Measurements from ENCODE around the gene CYP2A7.
"Not testable (repeated sequence)": the region's sequence is repeated elsewhere in the genome, so short reads cannot be mapped to it uniquely, and the experiment has no call there.

CYP2A7 gene, protein sequence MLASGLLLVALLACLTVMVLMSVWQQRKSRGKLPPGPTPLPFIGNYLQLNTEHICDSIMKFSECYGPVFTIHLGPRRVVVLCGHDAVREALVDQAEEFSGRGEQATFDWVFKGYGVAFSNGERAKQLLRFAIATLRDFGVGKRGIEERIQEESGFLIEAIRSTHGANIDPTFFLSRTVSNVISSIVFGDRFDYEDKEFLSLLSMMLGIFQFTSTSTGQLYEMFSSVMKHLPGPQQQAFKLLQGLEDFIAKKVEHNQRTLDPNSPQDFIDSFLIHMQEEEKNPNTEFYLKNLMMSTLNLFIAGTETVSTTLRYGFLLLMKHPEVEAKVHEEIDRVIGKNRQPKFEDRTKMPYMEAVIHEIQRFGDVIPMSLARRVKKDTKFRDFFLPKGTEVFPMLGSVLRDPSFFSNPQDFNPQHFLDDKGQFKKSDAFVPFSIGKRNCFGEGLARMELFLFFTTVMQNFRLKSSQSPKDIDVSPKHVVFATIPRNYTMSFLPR

DNA sequence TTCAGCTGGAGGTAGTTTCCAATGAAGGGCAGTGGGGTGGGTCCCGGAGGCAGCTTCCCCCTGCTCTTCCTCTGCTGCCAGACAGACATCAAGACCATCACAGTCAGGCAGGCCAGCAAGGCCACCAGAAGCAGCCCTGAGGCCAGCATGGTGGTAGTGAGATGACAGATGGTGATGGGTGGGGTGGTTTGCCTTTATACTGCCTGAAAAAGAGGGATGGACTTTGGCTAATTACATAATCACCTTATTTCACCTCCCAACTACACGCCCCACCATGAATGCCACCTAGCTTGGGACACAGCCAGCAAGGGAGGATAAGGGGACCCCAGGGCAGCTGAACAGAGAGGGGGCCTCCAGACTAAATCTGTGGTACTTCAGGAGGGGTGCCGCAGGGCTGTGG lies at the start of gene CYP2A7:
Gene CYP2A7, minus strand, starts transcription at position 170 of the 400 bp plus-strand sequence. Its CDS starts 21 bp downstream, at position 149.
- not testable (repeated sequence) for DNase-seq

DNA sequence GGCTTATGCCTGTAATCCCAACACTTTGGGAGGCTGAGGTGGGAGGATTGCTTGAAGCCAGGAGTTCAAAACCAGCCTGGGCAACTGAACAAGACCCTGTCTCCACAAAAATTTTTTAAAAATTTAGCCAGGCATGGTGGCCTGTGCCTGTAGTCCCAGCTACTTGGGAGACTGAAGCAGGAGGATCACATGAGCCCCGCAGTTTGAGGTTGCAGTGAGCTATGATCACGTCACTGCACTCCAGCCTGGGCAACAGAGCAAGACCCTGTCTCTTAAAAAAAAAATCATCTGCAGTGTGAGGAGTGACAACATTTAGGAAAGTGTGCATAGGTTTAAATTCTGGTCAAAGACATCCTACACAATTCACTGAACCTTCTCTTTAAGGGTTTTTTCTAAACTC lies 48.8 kb upstream of the CYP2A7 start:
- DNase-seq = not testable (repeated sequence)

DNA sequence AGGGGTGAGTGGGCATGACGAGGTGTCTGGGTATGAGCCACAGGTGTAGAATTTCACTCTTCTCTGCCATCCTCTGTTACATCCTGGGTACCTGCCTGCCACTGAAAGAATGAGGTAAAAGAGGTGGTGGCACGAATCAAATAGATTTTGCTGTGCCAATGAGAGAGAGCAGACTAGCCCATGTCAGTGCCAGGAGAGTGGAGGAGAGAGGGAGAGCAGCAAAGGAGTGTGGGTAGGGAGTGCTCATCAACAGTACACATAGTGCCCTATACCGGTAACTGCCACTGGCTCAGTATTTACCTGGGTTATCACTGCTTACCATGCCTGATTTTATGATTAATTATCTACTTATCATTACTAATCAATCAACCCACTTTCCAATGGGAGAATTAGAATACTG lies 47.9 kb upstream of the CYP2A7 start:
- not testable (repeated sequence) for DNase-seq

DNA sequence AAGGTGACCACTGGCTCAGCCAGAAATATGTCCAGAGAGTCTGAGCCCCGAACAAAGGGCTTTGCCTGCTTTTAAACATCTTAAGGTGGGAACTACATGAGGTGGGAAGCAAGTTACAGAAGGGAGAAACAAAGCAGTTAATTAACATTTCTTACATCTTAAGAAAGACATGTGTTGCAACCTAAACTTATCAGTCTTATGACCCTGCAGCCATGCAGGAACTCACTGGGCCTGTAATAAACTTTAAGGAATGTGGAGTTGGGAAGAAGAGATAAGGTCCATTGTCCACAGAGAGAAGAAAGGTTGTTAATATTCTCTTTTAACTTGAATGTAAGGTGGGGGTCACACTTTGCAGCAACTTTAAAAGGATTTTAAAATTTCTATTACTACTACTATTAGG lies 46.8 kb upstream of the CYP2A7 start:
- no peak for DNase-seq

DNA sequence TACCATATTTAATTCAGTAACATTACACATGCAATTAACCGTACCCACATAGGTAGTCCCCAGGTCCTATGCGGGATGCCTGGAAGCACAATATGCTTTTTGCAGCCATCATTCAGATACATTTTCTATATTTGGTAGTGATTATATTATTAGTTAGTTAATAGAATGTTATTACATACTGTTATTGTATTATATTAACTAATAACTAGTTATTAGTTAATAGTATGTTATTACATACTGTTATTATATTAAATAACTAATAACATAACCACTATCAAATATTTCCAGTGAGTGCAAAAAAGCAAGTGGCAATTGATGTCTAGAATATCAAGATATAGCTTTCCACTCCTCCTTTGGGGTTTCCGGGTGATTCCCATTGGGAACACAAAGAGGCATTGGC lies 45.5 kb upstream of the CYP2A7 start:
- no peak for DNase-seq

DNA sequence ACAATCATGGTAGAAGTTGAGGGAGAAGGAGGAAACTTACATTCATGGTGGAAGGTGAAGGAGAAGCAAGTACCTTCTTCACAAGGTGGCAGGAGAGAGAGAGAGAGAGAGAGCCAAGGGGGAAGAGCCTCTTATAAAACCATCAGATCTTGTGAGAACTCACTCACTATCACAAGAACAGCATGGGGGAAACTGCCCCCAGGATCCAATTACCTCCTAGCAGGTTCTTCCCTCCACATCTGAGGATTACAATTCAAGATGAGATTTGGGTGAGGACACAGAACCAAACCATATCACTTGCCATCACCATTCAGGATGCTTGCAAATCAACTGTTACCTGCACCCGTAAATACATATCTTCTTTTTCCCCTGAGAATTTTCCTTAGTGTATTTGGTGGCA lies 44.2 kb upstream of the CYP2A7 start:
- not testable (repeated sequence) for DNase-seq

DNA sequence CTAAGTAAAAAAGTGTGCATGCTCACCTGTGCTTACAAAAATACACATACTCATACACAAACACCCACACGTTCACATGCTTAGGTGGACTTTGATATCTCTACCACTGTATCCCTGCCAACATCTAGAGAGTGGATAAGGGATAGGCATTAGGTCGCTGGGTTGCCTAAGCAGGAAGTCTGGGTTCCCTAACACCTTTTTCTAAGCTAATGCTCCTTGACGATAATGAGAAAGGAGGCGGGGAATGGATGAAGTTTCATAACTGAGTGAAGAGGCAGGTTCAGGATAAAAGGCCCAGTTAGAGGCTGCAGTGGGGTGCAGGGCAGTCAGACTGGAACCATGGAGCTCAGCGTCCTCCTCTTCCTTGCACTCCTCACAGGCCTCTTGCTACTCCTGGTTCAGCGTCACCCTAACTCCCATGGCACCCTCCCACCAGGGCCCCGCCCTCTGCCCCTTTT lies 41.9 kb upstream of the CYP2A7 start:
- DNase-seq = no peak

DNA sequence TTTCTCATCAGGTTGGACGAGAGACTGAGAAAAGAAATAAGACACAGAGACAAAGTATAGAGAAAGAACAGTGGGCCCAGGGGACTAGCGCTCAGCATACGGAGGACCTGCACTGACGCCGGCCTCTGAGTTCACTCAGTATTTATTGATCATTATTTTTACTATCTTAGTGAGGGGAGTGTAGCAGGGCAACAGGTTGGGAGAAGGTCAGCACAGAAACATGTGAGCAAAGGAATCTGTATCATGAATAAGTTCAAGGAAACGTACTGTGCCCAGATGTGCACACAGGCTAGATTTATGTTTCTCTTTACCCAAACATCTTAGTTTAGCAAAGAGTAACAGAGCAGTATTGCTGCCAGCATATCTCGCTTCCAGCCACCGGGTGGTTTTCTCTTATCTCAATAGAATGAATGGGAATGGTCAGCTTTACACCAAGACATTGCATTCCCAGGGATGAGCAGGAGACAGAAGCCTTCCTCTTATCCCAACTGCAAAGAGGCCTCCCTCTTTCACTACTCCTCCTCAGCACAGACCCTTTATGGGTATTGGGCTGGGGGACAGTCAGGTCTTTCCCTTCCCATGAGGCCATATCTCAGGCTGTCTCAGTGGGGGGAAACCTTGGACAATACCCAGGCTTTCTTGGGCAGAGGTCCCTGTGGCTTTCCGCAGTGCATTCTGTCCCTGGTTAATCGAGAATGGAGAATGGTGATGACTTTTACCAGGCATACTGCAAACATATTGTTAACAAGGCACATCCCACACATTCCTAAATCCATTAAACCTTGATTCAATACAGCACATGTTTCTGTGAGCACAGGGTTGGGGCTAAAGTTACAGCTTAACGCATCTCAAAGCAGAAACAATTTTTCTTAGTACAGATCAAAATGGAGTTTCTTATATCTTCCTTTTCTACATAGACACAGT lies 40.5 kb upstream of the CYP2A7 start:
- DNase-seq = not testable (repeated sequence)

DNA sequence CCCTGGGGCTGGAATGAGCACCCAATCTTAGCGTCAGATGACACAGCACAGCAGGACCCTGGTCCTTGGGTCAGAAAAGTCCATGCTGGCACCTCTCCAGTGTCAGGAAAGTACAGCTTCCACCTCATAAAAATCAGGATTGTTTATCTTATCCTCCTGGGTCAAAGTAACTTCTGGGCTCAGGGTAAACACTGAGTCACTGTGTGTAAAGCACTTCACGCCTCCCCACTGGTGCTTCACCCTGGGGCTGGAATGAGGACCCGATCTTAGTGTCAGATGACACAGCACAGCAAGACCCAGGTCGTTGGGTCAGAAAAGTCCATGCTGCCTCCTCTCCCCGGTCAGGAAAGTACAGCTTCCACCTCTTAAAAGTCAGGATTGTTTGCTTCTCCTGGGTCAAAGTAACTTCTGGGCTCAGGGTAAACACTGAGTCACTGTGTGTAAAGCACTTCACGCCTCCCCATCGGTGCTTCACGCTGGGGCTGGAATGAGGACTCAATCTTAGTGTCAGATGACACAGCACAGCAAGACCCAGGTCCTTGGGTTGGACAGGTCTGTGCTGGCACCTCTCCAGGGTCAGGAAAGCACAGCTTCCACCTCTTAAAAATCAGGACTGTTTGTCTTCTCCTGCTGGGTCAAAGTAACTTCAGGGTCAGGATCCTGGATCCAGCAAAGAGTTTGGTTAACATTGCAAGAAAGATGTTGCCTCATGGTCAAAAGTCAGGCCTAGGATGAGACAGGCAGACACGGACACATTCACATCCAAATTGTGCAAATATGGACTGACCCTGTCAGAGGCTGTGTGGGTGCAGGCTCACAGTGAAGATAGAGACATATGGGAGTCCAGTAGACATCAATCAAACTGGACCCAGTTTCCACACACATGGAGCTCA lies 39.2 kb upstream of the CYP2A7 start:
- no peak for DNase-seq

DNA sequence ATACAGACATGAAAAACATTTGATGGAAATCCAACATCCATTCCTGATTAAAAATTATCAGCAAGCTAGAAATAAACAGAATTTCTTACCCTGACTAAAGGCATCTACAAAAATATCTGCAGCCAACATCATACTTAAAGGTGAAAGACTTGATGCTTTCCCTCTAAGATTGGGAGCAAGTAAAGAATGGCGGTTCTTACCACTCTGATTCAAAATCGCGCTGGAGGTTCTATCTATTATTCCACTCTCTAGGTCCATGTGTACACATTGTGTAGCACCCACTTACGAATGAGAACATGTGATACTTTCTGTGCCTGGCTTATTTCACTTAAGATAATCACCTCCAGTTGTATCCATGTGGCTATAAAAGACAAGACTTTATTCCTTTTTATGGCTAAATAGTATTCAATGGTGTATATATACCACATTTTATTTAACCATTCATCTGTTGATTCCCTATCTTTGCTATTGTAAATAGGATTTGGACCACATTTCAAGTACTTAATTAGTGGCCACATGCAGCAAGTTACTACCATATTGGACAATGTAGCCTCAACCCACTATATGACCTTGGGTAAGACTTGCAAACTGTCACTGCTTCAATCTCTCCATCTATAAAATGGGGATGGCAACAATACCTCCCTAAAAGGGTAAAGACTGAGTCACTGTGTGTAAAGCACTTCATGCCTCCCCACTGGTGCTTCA lies 38.4 kb upstream of the CYP2A7 start:
- no peak for DNase-seq

DNA sequence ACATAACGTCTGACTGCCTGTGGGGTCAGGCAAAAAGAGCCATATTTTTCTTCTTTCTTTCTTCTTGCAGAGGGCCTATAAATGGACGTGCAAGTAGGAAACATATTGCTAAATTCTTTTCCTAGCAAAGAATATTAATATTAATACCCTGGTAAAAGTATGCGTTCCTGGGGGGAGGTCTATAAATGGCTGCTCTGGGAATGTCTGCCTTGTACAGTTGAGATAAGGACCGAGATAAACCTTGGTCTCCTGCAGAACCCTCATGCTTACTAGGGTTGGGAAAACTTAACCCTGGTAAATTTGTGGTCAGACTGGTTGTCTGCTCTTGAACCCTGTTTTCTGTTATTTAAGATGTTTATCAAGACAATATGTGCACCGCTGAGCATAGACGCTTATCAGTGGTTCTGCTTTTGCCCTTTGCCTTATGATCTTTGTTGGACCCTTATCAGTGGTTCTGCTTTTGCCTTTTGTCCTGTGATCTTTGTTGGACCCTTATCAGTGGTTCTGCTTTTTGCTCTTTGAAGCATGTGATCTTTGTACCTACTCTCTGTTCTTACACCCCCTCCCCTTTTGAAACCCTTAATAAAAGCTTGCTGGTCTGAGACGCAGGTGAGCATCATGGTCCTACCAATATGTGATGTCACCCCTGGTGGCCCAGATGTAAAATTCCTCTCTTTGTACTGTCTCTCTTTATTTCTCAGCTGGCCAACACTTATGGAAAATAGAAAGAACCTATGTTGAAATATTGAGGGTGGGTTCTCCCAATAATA lies 37.7 kb upstream of the CYP2A7 start:
- DNase-seq = not testable (repeated sequence)

DNA sequence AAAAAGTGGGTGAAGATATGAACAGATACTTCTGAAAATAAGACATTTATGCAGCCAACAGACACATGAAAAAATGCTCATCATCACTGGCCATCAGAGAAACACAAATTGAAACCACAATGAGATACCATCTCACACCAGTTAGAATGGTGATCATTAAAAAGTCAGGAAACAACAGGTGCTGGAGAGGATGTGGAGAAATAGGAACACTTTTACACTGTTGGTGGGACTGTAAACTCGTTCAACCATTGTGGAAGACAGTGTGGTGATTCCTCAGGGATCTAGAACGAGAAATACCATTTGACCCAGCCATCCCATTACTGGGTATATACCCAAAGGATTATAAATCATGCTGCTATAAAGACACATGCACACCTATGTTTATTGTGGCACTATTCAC lies 36.3 kb upstream of the CYP2A7 start:
- DNase-seq = not testable (repeated sequence)

DNA sequence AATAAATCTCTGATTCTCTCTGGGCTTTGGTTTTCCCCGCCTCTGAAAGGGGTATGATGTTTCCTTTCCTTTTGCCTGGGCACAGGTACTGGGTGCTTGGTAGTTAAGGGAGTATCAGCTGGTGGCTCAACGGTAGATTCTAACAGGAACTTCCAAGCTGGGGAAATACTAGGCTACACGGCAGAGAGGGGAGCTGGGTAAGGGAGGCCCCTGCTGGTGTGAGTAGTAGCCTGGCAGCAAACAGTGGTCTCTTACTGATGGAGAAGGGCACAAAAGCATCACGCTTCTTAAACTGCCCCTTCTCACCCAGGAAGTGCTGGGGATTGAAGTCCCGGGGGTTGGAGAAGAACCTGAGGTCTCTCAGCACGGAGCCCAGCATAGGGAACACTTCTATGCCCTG lies 26.9 kb upstream of the CYP2A7 start:
- DNase-seq = no peak

DNA sequence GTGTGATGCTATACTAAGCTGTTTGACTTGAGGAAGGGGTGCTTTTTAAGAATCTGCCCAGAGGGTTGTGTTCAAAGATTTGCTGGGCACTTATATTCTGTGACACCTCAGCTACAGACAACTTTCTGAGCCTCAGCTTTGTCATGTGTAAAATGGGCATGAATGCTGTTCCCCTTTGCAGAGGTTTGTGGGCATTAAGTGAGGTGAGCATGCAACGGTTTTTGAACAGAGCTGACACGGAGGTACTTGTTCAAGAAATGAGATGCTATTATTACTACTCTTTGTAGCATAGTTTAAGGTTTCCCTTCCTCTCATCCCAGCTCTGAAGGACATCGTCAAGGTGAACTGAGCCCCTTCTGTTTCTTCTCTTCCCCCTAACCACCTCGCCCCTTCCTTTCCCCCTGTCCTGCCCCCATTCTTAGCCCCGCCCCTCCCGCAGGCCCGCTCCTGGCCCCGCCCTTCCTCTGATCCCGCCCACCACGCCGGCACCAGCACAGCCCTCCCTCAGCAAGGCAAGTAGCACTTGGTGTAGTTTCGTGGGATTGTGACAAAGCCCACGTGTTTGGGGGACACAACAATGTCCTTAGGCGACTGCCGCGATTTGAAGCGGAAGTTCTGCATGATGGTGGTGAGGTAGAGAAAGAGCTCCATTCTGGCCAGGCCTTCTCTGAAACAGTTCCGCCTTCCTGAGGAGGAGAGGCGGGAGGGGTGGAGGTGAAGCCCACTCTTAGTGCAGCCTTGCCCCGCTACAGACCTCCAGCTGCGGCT lies 26.1 kb upstream of the CYP2A7 start:
- no peak for DNase-seq

DNA sequence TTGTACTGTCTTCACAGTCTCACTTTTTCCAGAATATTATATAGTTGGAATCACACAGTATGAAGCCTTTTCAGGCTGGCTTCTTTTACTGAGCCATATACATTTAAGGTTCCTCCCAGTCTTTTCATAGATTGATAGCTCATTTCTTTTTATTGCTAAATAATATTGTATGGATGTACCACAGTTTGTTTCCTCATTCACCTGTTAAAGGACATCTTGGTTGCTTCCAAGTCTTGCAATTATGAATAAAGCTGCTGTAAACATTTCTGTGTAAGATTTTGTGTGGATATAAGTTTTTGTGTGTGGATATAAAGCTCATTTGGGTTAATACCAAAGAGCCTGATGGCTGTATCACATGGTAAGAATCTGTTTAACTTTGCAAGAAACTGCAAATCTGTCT lies 24.5 kb upstream of the CYP2A7 start:
- DNase-seq = no peak

DNA sequence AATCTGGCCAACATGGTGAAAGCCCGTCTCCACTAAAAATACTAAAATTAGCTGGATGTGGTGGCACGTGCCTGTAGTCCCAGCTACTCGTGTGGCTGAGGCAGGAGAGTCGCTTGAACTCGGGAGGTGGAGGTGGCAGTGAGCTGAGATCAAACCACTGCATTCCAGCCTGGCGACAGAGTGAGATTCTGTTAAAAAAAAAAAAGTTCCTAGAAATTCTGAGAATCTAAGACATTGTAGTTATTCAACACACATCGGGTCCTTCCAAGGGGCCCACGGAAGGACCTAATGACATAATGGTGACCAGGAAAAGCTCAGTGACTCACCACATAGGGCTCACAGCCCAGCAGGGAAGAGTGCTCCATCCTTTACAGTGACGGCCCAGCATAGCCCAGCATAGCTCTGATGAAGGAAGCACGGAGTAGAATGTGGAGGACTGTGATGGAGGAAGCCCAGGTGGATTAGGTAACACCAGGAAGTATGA lies 22.7 kb upstream of the CYP2A7 start:
- not testable (repeated sequence) for DNase-seq

DNA sequence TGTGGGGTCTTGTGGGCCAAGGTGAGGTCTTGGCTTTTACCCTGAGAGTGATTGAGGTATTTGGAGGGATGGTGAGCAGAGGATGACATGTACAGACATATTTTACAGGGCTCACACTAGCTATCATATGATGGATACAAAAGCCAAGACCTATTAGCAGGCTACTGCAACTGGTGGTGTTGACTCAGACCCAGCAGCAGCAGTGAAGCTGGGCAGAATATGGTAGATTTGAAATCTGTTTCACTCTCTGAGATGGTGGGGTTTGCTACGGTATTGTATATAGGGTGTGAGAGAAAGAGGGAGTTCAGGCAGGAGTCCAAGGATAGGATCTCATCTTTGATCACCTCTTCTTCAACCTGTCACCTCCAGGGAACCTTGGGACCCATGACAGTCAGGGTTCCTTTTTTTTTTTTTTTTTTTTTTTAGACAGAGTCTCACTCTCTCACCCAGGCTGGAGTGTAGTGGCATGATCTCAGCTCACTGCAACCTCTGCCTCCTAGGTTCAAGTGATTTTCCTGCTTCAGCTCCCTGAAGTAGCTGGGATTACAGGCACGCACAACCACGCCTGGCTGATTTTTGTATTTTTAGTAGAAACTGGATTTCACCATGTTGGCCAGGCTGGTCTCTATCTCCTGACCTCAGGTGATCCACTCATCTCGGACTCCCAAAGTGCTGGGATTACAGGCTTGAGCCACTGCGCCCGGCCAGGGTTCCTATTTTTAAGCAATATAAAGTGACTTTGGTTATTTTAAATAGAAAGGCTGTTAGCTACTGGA lies 20.1 kb upstream of the CYP2A7 start:
- not testable (repeated sequence) for DNase-seq

DNA sequence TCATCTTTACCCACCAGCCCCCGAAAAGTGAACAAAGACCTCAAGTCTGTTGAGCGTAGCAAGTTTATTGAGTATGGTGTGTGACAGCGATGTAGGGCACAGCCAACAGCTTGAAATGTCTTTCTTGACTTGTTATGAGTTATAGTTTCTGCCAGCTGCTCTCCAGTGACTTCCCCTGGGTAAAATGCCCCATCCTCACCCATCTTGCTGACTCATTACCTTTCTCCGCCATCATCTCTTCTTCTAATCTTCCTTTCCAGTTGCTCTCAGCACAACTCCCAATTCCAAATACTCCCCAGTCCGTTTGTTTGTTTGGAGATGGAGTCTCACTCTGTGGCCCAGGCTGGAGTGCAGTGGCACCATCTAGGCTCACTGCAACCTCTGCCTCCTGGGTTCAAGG lies 18.5 kb upstream of the CYP2A7 start:
- not testable (repeated sequence) for DNase-seq

DNA sequence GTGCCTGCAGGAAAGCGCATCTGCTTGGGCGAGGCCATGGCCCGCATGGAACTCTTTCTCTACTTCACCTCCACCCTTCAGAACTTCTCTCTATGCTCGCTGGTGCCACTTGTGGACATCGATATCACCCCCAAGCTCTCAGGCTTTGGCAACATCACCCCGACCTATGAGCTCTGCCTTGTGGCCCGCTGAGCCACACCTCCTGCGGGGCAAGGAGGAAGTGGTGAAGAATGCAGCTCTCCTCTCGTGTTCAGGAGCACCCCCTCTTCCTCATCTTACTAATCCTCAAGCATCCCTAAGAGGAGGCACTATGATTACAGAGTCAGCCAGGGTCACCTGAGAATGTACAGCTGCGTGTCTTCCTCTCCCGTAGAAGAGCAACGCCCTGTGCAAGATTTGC lies 17.9 kb upstream of the CYP2A7 start:
- peak; percentile 39 for DNase-seq
